Right renal cortex interstitium (tissue), 3 donors: ENCODE data around the gene CCR7. TPM values are rescaled to one million over a fixed set of nuclear protein-coding genes. Genes with fewer than 3 reads are reported as not detected.
"Not testable (repeated sequence)": the region's sequence is repeated elsewhere in the genome, so short reads cannot be mapped to it uniquely, and the experiment has no call there.

Source experiments
- DNase-seq, 3 donors: peaks; one replicate each; pipeline ENCODE4 v3.0.0-alpha.2; 2013; ENCODE audit warnings: low read depth in 3 of 3, low spot score in 2 of 3
- polyA plus RNA-seq, 3 donors: library from polyadenylated mRNA; unstranded; fragments of 120-200 nt; gene quantifications; one replicate each; pipeline ENCODE4 v1.2.1, GENCODE V29; 2013; ENCODE audit not compliant: insufficient read length in 3 of 3

Gene CCR7
- polyA plus RNA-seq, 3 donors: 0.21 to 0.40 (median 0.24) TPM

DNA sequence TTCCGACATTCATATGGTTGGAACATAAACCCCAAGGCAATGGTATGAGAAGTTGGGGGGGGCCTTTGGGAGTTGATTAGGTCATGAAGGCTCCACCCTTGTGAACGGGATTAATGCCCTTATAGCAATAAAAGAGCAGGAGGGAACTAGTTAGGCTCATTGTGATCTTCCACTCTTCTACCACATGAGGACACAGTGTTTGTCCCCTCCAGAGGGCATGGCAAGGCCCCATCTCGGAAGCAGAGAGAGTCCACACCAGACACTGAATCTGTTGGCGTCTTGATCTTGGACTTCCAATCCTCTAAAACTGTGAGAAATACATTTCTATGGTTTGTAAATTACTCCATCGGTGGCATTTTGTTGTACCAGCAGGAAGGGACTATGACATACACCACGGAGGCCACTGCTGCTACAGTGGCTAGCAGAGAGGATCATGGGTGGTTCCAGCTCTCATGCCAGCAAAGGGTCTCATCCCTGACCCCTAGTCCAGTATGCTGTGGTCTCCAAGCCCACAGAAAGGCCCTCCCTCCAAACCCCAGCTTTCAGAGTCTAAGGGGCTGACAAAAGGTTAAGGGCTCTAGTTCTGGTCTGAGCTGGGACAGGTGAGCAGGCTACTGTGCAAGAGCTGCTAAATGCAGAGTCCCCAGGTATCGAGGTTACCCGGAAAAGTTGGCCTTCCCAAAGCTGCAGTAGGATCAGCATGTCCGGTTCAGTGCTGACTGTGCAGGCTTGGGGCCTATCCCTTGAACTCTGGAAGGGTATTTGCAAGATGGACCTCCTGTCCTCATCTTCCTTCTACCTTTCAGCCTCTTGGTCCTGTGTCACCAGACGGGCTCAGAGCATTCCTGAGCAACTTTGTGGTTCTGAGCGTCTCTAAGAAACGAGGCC, 12.2 kb downstream of the CCR7 start:
- DNase-seq: no peak

DNA sequence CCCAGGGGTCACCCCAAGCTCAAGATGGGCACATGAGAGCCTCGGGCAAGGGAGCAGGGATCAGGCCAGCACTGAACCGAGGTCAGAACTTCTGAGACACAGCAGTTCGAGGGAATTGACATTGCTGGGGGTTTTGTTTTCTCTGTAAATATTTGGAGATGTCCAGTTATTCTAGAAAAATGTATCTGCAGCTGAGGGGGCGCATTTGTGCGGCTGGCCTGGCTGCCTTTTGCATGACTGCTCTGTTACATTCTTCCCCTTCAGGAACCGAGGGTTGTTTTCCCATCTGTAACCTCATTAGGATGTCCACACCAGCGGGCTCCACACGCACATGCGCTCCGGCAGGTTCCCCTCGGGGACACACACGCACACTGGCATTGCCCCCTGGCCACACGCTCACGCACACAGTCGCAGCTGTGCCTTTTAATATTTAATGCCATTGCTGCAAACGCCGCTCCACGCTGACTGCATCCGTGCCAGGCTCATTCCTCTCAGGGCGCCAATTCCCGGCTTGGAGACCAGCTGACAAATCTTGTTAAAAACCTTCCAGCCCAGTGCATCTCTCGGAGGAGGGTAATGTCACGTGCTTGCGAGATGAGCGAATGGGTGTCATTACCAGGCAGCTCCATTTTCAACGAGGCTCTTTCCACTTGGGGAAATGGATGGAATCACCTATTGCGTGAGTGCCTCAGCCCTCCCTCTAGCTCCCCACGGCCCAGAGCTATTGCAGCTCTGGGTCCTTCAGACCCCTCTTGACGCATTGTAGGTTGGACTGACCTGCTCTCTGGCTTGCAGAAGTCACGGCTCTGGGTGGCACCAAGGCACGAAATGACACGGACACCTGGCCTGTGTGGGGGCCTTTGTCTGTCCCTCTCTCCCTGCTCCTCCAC, 13.1 kb downstream of the CCR7 start:
- DNase-seq: no peak

DNA sequence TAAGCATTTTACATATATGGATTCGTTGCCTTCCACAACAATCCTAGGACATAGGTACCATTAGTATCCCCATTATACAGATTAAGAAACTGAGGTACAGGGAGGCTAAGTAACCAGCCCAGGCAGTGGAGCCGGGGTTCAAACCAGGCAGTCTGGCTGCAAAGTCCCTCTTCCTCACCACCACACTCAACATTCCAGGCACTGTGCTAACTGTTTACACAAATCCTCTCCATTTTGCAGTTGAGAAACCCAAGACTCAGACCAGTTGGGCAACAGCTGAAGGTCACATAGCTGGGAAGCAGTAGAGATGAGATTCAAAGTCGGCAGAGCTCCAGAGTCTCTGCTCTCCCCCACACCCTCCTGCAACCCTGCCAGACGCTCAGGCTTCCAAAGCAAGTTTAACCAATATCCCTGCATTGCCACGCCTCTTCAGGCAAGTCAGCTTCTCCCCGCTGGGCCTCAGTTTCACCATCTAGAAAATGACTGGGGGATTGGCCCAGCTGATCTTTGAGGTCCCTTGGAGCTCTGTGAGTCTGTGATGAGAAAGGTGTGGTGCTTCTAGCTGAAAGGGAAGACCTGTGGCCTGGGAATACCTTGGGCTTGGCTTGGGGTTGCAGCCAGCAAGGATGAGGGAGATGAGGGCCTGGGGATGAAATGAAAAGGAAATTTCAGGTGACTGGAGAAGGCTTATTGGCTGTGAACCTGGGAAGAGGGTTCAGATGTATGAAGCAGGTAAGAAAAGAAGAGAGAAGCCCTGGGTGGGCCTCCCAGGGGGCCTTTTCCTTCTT, 14.0 kb downstream of the CCR7 start:
- no peak for DNase-seq

DNA sequence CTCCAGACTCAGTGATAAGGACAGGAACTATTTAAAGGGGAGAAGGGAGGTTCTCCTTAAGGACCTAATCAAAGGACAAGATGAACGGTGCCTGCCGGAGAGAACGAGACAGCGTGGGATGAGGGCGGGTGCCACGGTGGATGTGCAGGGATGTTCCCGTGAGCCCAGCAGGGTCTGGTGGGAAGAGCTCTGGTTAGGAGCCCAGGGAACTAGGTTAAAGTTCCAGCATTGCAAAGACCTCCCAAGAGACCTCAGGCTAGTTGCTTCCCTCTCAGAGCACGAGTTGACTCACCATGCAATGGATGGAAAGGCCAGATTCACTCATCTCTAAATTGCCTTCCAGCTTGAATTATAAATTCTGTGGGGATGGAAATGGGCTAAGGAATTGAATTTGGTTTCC, 14.7 kb downstream of the CCR7 start:
- no peak for DNase-seq

DNA sequence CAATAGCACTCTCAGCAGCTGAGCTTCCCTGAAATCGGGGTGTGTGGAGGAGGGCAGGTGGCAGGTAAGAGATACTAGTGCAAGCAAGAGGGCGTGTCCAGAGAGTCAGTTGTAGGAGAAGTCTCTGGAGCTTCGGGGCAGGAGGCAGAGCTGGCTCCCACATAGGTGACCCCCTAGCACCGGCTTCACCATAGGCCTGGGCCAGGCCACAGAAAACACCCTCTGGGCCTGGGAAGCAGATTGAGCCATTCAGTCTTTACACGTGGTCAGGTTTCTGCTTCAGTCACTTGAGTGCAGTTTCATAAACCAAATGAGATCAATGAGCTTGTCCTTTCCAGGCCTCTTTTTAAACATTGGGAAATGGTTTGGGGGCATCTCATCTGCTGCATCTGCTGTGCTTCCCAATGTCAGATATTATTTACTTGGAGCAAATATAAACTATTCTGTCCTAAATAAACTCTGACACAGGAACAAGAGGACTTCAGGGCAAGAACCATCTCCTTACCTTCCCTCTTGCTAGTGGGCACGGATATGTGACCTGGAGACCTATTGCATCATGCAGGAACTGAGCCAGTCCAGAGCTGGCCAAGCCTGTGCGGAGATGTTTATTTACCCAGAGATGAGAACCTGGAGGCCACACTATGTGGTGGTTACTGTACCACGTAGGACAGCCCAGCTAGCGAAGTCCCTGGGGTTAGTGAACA, 16.1 kb downstream of the CCR7 start:
- DNase-seq: no peak

DNA sequence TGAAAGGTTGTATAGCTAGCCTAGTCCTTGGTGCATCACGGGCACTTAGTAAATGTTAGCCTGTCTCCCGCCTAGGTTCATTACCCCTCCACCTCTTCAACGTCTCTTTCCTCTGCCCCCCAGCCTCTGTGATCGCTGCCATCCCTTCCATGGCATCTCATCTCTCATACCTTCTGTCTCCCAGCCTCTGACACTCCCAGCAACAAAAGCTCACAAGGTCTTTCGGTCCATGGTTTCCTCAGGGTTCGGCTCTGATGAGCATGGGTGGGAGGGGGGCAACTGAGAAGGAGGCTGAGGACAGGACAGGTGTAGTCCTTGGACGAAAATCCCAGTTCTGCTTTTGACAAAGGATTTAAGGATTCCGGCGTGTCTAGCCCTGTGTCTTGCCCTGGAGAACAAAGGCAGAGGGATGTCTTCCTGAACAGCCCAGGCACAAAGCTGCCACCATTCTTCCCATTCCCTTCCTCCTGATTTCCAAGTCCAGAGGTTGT, 16.7 kb downstream of the CCR7 start:
- no peak for DNase-seq

DNA sequence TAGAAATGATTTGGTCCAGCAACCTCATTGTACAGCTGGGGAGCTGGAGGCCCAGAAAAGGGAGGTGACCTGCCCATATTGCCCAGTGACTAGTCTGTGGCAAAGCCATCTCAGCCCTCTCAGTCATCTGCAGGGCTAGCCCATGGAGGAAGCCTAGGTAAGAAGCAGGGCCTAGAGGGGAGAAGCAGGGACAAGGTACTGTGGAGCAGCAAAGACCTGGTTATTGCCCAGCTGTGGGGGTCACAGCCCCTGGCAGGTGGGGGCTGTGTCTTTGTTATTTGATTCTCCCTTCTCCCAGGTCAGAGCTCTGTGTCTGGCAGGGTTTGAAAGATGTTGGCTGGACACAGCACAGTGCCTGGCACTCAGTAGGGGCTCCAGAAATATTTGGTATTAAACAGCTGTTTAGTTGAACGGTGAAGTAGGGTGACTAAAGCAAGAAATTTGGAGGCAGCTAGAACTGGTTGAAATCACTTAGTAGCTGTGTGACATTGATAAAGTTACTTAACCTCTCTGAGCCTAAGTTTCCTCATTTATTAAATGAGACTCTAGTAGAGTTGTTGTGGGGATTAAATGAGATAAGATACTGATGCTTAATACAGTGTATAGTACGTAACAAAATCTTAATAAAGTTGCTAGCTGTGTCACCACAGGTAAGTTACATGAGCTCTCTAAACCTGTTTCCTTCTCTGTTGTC, 17.3 kb downstream of the CCR7 start:
- no peak for DNase-seq

DNA sequence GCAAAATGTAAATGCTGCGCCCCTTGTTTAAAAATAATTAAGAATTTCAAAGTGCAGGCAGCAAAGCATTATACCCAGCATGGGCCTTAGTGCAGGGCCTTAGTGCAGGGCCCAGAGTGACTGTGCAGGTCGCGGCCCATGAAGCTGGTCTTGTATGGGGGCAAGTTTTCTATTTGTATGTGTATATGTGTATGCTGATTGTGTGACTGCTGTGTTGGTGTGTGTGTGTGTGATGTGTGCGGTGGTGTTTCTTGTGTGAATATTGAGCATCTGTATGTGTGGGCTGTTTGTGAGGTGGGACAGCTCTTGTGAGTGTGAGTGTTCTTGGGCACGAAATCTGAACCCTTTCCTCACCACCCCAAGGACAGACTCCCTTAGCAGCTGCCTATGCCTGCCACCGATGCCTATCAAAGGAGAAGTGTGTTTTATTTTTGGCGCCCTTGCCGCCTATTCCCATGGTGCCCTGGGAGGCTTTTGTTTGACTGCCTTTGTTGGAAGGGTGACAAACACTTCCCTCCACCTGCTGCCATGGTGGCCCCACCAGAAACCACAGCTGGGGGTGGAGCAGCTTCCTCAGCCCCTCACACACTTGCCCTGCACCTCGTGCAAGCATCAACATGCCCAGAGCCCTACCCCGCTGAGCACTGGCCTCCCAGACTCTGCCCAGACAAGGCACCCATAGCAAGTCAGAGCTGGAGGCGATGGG, 18.0 kb downstream of the CCR7 start:
- DNase-seq: no peak

DNA sequence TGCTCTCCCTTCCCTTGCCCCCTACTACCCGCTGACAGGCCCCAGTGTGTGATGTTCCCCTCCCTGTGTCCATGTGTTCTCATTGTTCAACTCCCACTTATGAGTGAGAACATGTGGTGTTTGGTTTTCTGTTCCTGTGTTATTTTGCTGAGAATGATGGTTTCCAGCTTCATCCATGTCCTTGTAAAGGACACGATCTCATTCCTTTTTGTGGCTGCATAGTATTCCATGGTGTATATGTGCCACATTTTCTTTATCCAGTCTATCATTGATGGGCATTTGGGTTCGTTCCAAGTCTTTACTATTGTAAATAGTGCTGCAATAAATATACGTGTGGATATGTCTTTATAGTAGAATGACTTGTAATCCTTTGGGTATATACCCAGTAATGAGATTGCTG, 18.8 kb downstream of the CCR7 start:
- not testable (repeated sequence) for DNase-seq

DNA sequence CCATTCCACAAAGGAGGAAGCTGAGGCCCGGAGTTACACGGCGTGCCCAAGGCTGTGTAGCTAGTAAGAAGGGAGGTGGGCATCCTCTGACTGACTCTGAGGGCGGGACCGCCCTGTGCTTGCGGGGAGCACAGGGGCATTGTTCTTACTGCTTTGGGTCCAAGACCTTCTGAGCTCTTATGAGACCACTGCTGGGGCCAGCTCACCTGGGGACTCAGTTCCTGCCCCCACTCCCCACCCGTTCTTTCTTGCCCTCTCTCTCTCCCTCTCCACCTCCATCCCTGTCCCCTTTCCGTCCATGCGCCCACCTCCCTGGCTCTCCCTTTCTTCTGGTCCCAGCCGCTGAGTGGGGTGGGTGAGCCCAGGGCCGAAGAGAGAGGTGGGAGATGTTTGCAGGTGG, 19.6 kb downstream of the CCR7 start:
- no peak for DNase-seq

DNA sequence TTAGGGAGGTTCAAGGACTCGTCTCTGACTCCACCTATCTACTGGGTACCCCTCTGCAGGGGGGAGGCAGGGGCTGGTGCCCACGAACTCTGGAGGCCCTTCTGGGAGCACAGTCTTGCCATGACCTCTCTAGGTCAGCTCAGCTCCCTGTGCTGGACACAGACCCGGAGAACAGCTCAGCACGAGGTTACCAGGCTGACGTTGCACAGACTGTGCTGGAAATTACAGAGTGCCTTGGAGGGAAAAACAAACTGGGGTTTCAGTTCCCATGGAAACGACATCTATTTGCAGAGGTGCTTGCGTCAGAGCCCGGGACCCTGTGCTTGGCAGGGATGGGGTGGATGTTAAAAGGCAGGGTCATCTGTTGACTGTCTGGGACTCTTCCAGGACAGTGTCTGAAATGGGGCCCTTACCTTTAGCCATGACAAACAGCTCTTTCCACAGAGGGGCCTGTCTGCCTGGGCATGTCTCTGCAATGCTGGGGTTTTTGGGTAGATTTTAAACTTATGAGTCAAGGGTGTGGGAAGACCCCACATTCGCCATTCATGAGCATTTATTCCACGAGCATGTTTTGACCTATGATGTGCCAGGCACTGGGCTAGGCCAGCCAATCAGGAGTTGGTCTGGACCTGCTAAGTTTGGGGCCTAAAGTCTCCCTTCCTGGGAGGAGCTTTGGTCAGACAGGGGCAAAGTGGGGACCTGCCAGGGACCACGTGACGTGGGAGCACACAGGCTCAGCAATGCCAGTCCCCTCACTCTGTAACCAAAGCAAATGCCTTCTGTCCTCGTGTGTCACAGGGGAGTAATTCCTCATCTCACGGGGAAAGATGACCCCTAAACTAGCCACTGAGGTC, 22.5 kb downstream of the CCR7 start:
- DNase-seq: peak in 1 of 3 donors; percentile 65

DNA sequence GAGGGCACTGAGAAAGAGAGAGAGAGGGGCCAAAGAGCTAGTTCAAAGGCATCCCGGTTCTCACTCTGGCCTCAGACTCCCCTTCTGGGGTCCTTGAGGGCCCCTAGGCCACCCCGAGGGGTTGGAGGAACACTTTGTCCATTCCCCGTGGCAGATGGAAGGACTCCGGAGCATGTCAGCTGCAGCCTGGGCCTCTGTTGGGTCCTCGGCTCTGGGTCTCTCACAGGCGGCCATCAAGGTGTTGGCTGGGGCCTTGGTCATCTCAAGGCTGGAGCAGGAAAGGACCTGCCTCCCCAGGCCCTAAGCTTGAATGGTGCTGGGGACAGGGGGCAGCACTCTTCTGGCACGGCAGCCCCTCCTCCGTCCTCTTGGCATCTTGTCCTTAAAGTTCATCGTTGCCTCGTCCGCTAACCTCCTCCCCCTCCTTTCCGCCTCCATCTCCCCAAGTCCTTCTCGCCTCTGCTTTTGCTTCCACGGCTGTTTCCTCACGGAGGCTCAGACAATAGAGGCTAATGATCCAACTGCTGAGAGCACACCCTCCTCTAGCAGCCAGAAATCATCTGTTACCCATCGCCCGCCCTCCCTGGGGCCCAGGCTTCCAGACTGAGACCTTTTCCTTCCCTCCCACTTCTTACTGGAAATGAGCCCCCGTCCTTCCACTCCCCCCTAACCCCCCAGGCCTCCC, 23.3 kb downstream of the CCR7 start:
- no peak for DNase-seq

DNA sequence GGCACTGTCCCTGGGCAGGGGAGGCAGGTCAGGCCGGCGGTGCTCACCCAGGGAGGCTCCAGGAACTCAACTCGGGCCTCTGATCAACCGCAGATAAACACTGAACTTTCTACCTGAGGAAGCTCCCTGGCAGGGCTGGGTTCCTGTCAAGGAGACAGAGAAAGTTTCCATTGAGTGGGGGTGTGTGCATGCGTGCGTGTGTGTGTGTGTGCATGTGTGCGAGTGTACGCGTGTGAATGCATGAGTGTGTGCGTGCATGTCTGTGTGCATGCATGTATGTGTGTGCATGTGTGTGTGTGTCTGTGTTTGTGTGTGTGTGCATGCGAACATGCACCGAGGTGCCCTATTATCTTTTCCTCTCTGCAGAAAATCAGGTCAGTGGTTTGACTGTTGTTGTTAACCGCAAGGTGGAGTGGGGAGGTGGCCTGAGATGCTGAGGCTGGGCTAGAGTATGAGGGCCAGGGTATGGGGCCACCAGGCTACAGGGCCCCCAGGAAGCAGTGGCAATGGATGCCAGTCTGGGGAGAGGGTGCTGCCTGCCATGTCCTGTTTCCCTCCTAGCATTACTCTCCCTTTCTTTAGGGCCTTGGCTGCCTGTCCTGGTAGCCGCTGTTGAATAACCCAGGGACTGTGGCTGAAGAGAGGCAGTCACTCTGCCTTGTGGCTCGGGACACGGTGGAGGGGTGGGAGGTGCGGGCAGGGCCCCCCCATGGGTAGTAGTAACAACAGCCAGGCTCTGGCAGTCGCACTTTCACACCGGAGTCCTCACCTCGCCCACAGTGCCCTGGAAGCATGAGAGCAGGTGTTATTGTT, 24.0 kb downstream of the CCR7 start:
- no peak for DNase-seq

DNA sequence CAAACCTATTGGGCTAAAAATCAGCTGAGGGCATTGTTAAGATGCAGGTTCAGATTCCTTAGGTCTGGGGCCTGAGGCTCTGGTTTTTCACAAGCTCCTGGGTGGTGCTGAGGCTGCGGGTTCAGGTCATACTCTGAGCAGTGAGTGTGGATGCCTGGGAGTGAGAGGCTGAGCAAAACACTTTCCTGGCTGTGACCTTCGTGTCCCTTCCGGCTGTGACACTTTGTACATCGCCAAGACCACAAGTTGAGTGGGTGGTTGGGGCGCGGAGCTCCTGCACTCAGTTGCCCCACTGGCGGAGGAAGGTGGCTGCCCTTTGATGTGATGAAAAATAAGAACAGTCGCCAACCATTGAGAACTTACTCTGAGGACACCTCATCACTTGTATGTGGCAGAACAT, 24.8 kb downstream of the CCR7 start:
- no peak for DNase-seq

DNA sequence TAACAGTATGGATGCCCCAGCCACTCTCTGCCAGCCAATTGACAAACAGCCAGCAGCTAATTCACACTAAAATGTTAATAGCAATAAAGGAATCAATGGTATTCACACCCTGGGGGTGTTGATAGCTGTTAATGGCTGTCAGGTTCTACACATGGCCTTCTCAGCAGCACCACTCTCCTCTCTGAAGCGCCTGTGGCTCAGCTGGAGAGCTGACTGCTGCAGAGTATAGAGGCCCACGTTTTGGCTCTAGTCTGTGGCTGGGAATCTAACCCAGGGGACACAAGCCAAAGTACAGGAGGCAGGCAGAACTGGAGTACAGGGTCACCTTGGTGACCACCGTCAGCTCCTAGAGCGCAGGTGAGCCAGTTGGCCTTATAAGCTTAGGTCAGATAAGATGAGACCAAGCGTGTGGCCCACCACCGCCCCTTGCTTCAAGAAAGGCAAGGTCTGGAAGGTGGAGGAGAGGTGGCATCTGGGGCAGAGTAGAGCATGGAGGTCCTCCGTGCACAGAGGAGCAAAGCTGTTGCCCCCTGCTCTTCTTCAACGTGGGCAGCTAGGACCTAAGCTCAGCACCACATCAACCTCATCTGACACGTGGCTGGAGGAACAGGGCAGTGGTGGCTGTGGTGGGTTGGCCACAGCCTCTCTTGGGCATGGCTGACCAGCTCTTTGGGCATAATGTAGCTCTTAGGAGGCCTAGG, 25.4 kb downstream of the CCR7 start:
- no peak for DNase-seq
